Activated CD8-positive, alpha-beta T cell treated with anti-CD3 and anti-CD28 coated beads for 36 hours (primary cell): ENCODE results near the gene SYNM. TPM values are rescaled to one million over a fixed set of nuclear protein-coding genes. Genes with fewer than 3 reads are reported as not detected.

Source experiments
- ATAC-seq: fragments of 200-7000 bp; cut with Tn5 transposase; one replicate; pipeline ENCODE4 v1.10.0; 2021; ENCODE audit warnings: mild to moderate bottlenecking, moderate library complexity
- CTCF ChIA-PET: fragments of 350-600 bp; sonication (Branson Sonifier 250); formaldehyde crosslinking; loops from one replicate; lab custom pipeline; 2021; ENCODE audit warnings: antibody characterized with exemption; lab: Charles Lee
- POLR2A ChIA-PET: fragments of 350-600 bp; sonication (Branson Sonifier 250); formaldehyde crosslinking; loops from one replicate; lab custom pipeline; 2021; ENCODE audit warnings: antibody characterized with exemption; lab: Charles Lee
- DNase-seq: peaks from one replicate; pipeline ENCODE4 v3.0.0-alpha.2; 2020
- H3K27ac Mint-ChIP-seq: one replicate; pipeline ENCODE4 v1.8.0; 2021; ENCODE audit warnings: mild to moderate bottlenecking, mixed read lengths
- H3K27me3 Mint-ChIP-seq: one replicate; pipeline ENCODE4 v1.8.0; 2021; ENCODE audit warnings: mixed read lengths
- H3K36me3 Mint-ChIP-seq: one replicate; pipeline ENCODE4 v1.8.0; 2021; ENCODE audit warnings: low read depth, mixed read lengths
- H3K4me1 Mint-ChIP-seq: one replicate; pipeline ENCODE4 v1.8.0; 2021; ENCODE audit warnings: low read depth, mixed read lengths
- H3K4me3 Mint-ChIP-seq: one replicate; pipeline ENCODE4 v1.8.0; 2021; ENCODE audit warnings: mild to moderate bottlenecking, moderate library complexity, mixed read lengths
- H3K9me3 Mint-ChIP-seq: one replicate; pipeline ENCODE4 v1.8.0; 2021; ENCODE audit warnings: mixed read lengths
- CTCF ChIP-seq: fragments of 200-600 bp; IDR thresholded peaks from one replicate; pipeline ENCODE4 v1.8.0; 2022; ENCODE audit warnings: antibody characterized with exemption, mild to moderate bottlenecking
- intact Hi-C: fragments of 100-400 bp; cut with micrococcal nuclease; formaldehyde crosslinking; loops from one replicate; pipeline ENCODE4 v1.10.0; 2022
- total RNA-seq, 2 experiments: library from RNA; stranded (reverse); gene quantifications; one replicate each; pipeline ENCODE4 v1.2.3, GENCODE V29; 2021

Gene SYNM
- total RNA-seq, 2 experiments from 2014 or later = 0.63 to 0.69 TPM

GRCh38 chr15:99085413-99086326, 19.2 kb upstream of the SYNM start:
- Mint-ChIP-seq H3K27ac (no peak overlapping the region), H3K27me3 (peaks cover 2% of the 10 kb centered on the region), H3K36me3 (no peaks in the 10 kb centered on the region), H3K4me1 (peaks cover 6% of the 10 kb centered on the region), H3K4me3 (no peak overlapping the region), H3K9me3 (no peaks in the 10 kb centered on the region)
- ChIA-PET POLR2A (no interaction called here), CTCF (interaction anchor here (0.8 to 1.5 kb wide), 3 partner anchors 8 to 15 kb away, joined by 3 to 5 read pairs (median 3); no protein-coding TSS in a partner anchor)
- ATAC-seq = no peak
- no peak for TF ChIP-seq CTCF
- DNase-seq = no peak
- intact Hi-C loops = no loop called here

DNA sequence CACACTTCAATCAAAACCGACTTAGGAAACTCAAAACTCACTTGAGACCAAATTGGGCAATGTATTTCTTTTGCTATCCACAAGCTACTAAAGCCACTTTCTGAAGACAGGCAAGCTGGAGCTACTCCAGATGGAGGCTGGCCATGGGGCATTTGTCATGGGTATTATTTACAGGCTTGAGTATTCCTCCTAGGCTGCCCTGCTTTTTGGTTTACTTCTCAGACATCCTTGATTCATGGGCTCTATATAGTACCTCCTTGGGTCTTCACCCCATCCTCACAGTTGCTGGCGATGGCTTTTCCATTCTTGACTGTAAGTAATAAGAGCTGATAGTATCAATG, 18.6 kb upstream of the SYNM start:
- H3K4me3 Mint-ChIP-seq = no peak overlapping the region
- H3K4me1 Mint-ChIP-seq = peaks cover 6% of the 10 kb centered on the region
- ChIA-PET CTCF (interaction anchor here (1.4 to 1.5 kb wide), 2 partner anchors 8 to 14 kb away, joined by 3 to 5 read pairs; no protein-coding TSS in a partner anchor), POLR2A (no interaction called here)
- DNase-seq (no peak), ATAC-seq (no peak)
- intact Hi-C loops = no loop called here
- peaks cover 2% of the 10 kb centered on the region for H3K27me3 Mint-ChIP-seq
- H3K36me3 Mint-ChIP-seq = no peaks in the 10 kb centered on the region
- H3K9me3 Mint-ChIP-seq = no peaks in the 10 kb centered on the region
- no peak overlapping the region for H3K27ac Mint-ChIP-seq
- no peak for TF ChIP-seq CTCF

DNA sequence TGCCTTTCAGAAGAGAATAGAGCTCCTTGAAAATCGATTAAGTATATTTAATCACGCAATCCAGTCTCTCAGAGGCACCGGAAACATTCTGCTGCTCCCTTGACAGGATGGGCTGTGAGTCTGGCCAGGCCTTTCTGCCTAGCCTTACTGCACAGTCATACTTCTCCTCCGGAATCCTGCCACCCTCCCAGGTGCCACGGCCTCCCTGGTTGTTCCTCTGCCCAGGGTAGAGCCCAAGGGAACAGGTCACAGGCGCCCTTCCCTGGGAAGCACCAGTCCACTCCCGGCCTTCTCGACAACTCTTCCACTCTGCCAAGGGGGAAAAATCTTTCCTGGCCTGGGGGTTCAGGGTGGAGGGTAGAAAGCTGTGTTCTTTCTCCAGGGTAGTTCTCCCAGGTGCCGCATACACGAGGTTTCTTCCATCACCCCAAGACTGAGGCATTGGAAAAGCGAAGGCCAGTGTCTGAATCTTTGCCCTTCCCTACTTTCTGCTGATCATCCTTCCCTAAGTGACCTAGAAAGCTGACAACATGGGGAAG, 17.4 kb upstream of the SYNM start:
- ChIA-PET CTCF (interaction anchor here (0.6 to 1.5 kb wide), 3 partner anchors 10 to 150 kb away, joined by 3 read pairs; no protein-coding TSS in a partner anchor), POLR2A (interaction anchor here (1.5 kb wide), 1 partner anchor 9 kb away, joined by 3 read pairs; no protein-coding TSS in a partner anchor)
- ATAC-seq (no peak), DNase-seq (no peak)
- intact Hi-C loops = no loop called here
- Mint-ChIP-seq H3K27ac (no peak overlapping the region), H3K36me3 (no peaks in the 10 kb centered on the region), H3K4me1 (peaks cover 6% of the 10 kb centered on the region), H3K4me3 (no peak overlapping the region), H3K9me3 (no peaks in the 10 kb centered on the region), H3K27me3 (no peaks in the 10 kb centered on the region)
- no peak for TF ChIP-seq CTCF

- no peak for DNase-seq
- no peak overlapping the region for H3K4me3 Mint-ChIP-seq
- H3K27ac Mint-ChIP-seq = peak overlapping the region; percentile 26
Observed at GRCh38 chr15:99090011-99090699, 14.7 kb upstream of the SYNM start.

More at GRCh38 chr15:99090011-99090699, 14.7 kb upstream of the SYNM start:
- CTCF ChIA-PET = interaction anchor here (1.1 to 2.3 kb wide), 3 partner anchors 10 to 14 kb away, joined by 4 to 13 read pairs (median 6); no protein-coding TSS in a partner anchor
- H3K27me3 Mint-ChIP-seq = no peaks in the 10 kb centered on the region
- POLR2A ChIA-PET = no interaction called here
- ATAC-seq = peak; percentile 42
- H3K4me1 Mint-ChIP-seq = peaks cover 6% of the 10 kb centered on the region
- intact Hi-C loops = no loop called here
- no peaks in the 10 kb centered on the region for H3K9me3 Mint-ChIP-seq
- TF ChIP-seq CTCF = no peak
- H3K36me3 Mint-ChIP-seq = no peaks in the 10 kb centered on the region
